ENCODE results near the gene BCL2. TPM values are rescaled to one million over a fixed set of nuclear protein-coding genes. Genes with fewer than 3 reads are reported as not detected.

BCL2 gene
- total RNA-seq, 1 donor from 2014 or later, result 16.5 TPM

GRCh38 chr18:63180321-63180720, 139.2 kb downstream of the BCL2 start:
- no peak overlapping the region for H3K4me3 Mint-ChIP-seq
- H3K36me3 Mint-ChIP-seq, result peaks cover 3% of the 10 kb centered on the region
- H3K27ac Mint-ChIP-seq, result no peak overlapping the region

GRCh38 chr18:63179422-63179821, 140.1 kb downstream of the BCL2 start:
- Mint-ChIP-seq H3K36me3 (peaks cover 3% of the 10 kb centered on the region), H3K9me3 (peaks cover 4% of the 10 kb centered on the region), H3K4me3 (no peak overlapping the region), H3K27ac (no peak overlapping the region), H3K27me3 (no peaks in the 10 kb centered on the region), H3K4me1 (ENCODE audit: unreplicated experiment) (peaks cover 47% of the 10 kb centered on the region)
- no peak for TF ChIP-seq CTCF (conservative IDR thresholded peaks at IDR 0.05)
- DNase-seq (ENCODE audit: extremely low spot score, unreplicated experiment), result no peak

More at GRCh38 chr18:63180321-63180720, 139.2 kb downstream of the BCL2 start:
- Mint-ChIP-seq H3K9me3 (peaks cover 4% of the 10 kb centered on the region), H3K4me1 (ENCODE audit: unreplicated experiment) (peaks cover 51% of the 10 kb centered on the region), H3K27me3 (no peaks in the 10 kb centered on the region)
- no peak for TF ChIP-seq CTCF (conservative IDR thresholded peaks at IDR 0.05)
- no peak for DNase-seq (ENCODE audit: extremely low spot score, unreplicated experiment)

GRCh38 chr18:63178971-63179370, 140.6 kb downstream of the BCL2 start:
- Mint-ChIP-seq H3K4me3 (no peak overlapping the region), H3K27me3 (no peaks in the 10 kb centered on the region), H3K4me1 (ENCODE audit: unreplicated experiment) (peaks cover 47% of the 10 kb centered on the region), H3K9me3 (peaks cover 4% of the 10 kb centered on the region), H3K27ac (peak overlapping the region; percentile 39), H3K36me3 (peaks cover 3% of the 10 kb centered on the region)
- no peak for TF ChIP-seq CTCF (conservative IDR thresholded peaks at IDR 0.05)
- DNase-seq (ENCODE audit: extremely low spot score, unreplicated experiment), result no peak

- no peaks in the 10 kb centered on the region for H3K27me3 Mint-ChIP-seq
- peaks cover 3% of the 10 kb centered on the region for H3K36me3 Mint-ChIP-seq
- no peak overlapping the region for H3K4me3 Mint-ChIP-seq
- DNase-seq (ENCODE audit: extremely low spot score, unreplicated experiment), result no peak
- H3K9me3 Mint-ChIP-seq, result peaks cover 4% of the 10 kb centered on the region
- no peak for TF ChIP-seq CTCF (conservative IDR thresholded peaks at IDR 0.05)
- peak overlapping the region; percentile 39 for H3K27ac Mint-ChIP-seq
- peaks cover 41% of the 10 kb centered on the region for H3K4me1 Mint-ChIP-seq (ENCODE audit: unreplicated experiment)
Measured at GRCh38 chr18:63177919-63178821, 141.4 kb downstream of the BCL2 start.

- no peak for DNase-seq (ENCODE audit: extremely low spot score, unreplicated experiment)
- Mint-ChIP-seq H3K27me3 (no peaks in the 10 kb centered on the region), H3K4me1 (ENCODE audit: unreplicated experiment) (peaks cover 32% of the 10 kb centered on the region), H3K4me3 (no peak overlapping the region), H3K27ac (no peak overlapping the region), H3K36me3 (no peaks in the 10 kb centered on the region), H3K9me3 (no peaks in the 10 kb centered on the region)
- TF ChIP-seq CTCF (conservative IDR thresholded peaks at IDR 0.05), result no peak
Measured at GRCh38 chr18:63177259-63177658, 142.3 kb downstream of the BCL2 start.
